ENCODE results near the gene KIRREL3.

- TF ChIP-seq CTCF (IDR thresholded peaks at IDR 0.05; ENCODE audit: low read depth, low read length), result no peak
- no peak for TF ChIP-seq EZH2phosphoT487 (IDR thresholded peaks at IDR 0.05; ENCODE audit: low read depth)
These were observed 456.2 kb downstream of the KIRREL3 start for GRCh38 chr11:126544108-126545056.
